Peyer's patch (tissue), 4 donors: ENCODE data around the gene CREB3L2.

ENCODE experiments used
- CTCF ChIP-seq, 6 experiments: fragments of 450-650 bp in 4 of 6; fragments of 200-600 bp in 2 of 6; sonication (generic) in 1 of 6; IDR thresholded peaks; one replicate each; pipeline ENCODE4 v1.5.1; 2017 to 2019; ENCODE audit warnings: antibody characterized with exemption in 6 of 6, mild to moderate bottlenecking in 3 of 6, moderate library complexity in 1 of 6
- POLR2A ChIP-seq, 2 donors: fragments of 450-650 bp; IDR thresholded peaks; one replicate each; pipeline ENCODE4 v1.5.1; 2017; ENCODE audit warnings: antibody characterized with exemption in 2 of 2, mild to moderate bottlenecking in 2 of 2, moderate library complexity in 2 of 2

GRCh38 chr7:137881607-137882260, 120.2 kb downstream of the CREB3L2 start:
- TF ChIP-seq CTCF (IDR thresholded peaks at IDR 0.05) (no peak), POLR2A (IDR thresholded peaks at IDR 0.05) (no peak)
